CD4-positive, alpha-beta T cell treated with Interleukin-17A for 1 hour (primary cell): Measurements from ENCODE around the gene PDE8B.
A peak's percentile ranks its signal among the peaks of the same experiment; 100 is the strongest.

Experiments
- DNase-seq: peaks from one replicate; pipeline ENCODE4 v3.0.0-alpha.2; 2020

PDE8B gene

GRCh38 chr5:77232574-77233358, 22.3 kb downstream of the PDE8B start:
- peak; percentile 20 for DNase-seq

GRCh38 chr5:77235846-77236721, 25.6 kb downstream of the PDE8B start:
- DNase-seq: no peak

GRCh38 chr5:77239126-77239741, 28.8 kb downstream of the PDE8B start:
- peak; percentile 14 for DNase-seq

- no peak for DNase-seq
Measured at GRCh38 chr5:77241444-77241843, 31.0 kb downstream of the PDE8B start.

- no peak for DNase-seq
Measured at GRCh38 chr5:77249475-77249874, 39.0 kb downstream of the PDE8B start.

GRCh38 chr5:77250021-77250420, 39.5 kb downstream of the PDE8B start:
- no peak for DNase-seq

GRCh38 chr5:77251921-77252320, 41.4 kb downstream of the PDE8B start:
- DNase-seq: no peak

GRCh38 chr5:77255617-77256016, 45.1 kb downstream of the PDE8B start:
- no peak for DNase-seq

GRCh38 chr5:77256406-77256805, 45.9 kb downstream of the PDE8B start:
- no peak for DNase-seq

GRCh38 chr5:77258652-77259051, 48.2 kb downstream of the PDE8B start:
- no peak for DNase-seq

GRCh38 chr5:77259476-77259875, 49.0 kb downstream of the PDE8B start:
- no peak for DNase-seq

GRCh38 chr5:77262697-77263096, 52.2 kb downstream of the PDE8B start:
- no peak for DNase-seq

GRCh38 chr5:77266291-77266690, 55.8 kb downstream of the PDE8B start:
- no peak for DNase-seq

GRCh38 chr5:77267496-77267895, 57.0 kb downstream of the PDE8B start:
- DNase-seq: no peak

GRCh38 chr5:77272206-77272605, 61.7 kb downstream of the PDE8B start:
- no peak for DNase-seq

- DNase-seq: no peak
Measured at GRCh38 chr5:77277759-77278158, 67.3 kb downstream of the PDE8B start.

GRCh38 chr5:77280036-77280435, 69.6 kb downstream of the PDE8B start:
- no peak for DNase-seq

- no peak for DNase-seq
Measured at GRCh38 chr5:77281969-77282336, 71.5 kb downstream of the PDE8B start.

GRCh38 chr5:77282337-77283027, 72.0 kb downstream of the PDE8B start:
- no peak for DNase-seq

GRCh38 chr5:77285251-77285841, 74.9 kb downstream of the PDE8B start:
- no peak for DNase-seq

GRCh38 chr5:77292026-77292757, 81.7 kb downstream of the PDE8B start:
- no peak for DNase-seq

GRCh38 chr5:77294185-77294584, 83.7 kb downstream of the PDE8B start:
- no peak for DNase-seq
